Esophagus muscularis mucosa (tissue), 4 donors: ENCODE measurements around the gene MRPL21. TPM values are rescaled to one million over a fixed set of nuclear protein-coding genes. Genes with fewer than 3 reads are reported as not detected.

Experiments
- DNase-seq: peaks from one replicate; pipeline ENCODE4 v3.0.0-alpha.2; 2017; ENCODE audit errors: extremely low spot score
- H3K27ac ChIP-seq, 4 donors: fragments of 200-600 bp; sonication (generic); replicated peaks in 1 of 4; 1 replicate in 3 of 4; 2 replicates in 1 of 4; pipeline ENCODE4 v1.5.1; 2016 to 2019; ENCODE audit warnings: mild to moderate bottlenecking in 1 of 4
- H3K27me3 ChIP-seq, 4 donors: fragments of 200-600 bp; sonication (generic); one replicate each; pipeline versions ENCODE4 v1.5.1 to v1.6.0; 2016 to 2019
- H3K36me3 ChIP-seq, 4 donors: fragments of 200-600 bp; sonication (generic); one replicate each; pipeline ENCODE4 v1.5.1; 2016 to 2019
- H3K4me1 ChIP-seq, 4 donors: fragments of 200-600 bp; sonication (generic); one replicate each; pipeline ENCODE4 v1.5.1; 2016 to 2019
- H3K4me3 ChIP-seq, 4 donors: fragments of 200-600 bp; sonication (generic); 1 replicate in 2 of 4; 2 replicates in 2 of 4; pipeline ENCODE4 v1.5.1; 2016 to 2019; ENCODE audit warnings: mild to moderate bottlenecking in 4 of 4, moderate library complexity in 1 of 4
- H3K9me3 ChIP-seq, 4 donors: fragments of 200-600 bp; sonication (generic); 1 replicate in 3 of 4; 2 replicates in 1 of 4; pipeline ENCODE4 v1.5.1; 2016 to 2019
- CTCF ChIP-seq, 3 experiments: fragments of 200-600 bp in 2 of 3; fragments of 450-650 bp in 1 of 3; sonication (generic) in 2 of 3; IDR thresholded peaks; one replicate each; pipeline ENCODE4 v1.5.1; 2017 to 2019; ENCODE audit warnings: antibody characterized with exemption in 3 of 3, mild to moderate bottlenecking in 2 of 3, moderate library complexity in 1 of 3
- EP300 ChIP-seq: sonication (generic); formaldehyde crosslinking; IDR thresholded peaks from one replicate; pipeline ENCODE4 v1.6.1; 2017; ENCODE audit warnings: antibody characterized with exemption
- POLR2A ChIP-seq: fragments of 450-650 bp; IDR thresholded peaks from one replicate; pipeline ENCODE4 v1.6.1; 2017; ENCODE audit warnings: antibody characterized with exemption, moderate library complexity, mild to moderate bottlenecking, low read depth
- POLR2AphosphoS5 ChIP-seq, 2 donors: sonication (generic); formaldehyde crosslinking; IDR thresholded peaks; one replicate each; pipeline ENCODE4 v1.6.1; 2017; ENCODE audit warnings: antibody characterized with exemption in 2 of 2
- WGBS: methylation state at CpG from one replicate; pipeline ENCODE4 v1.1.5; 2018; 5-methylcytosine and 5-hydroxymethylcytosine counted together
- intact Hi-C: fragments of 100-400 bp; cut with DNase I; formaldehyde crosslinking; loops from one replicate; pipeline ENCODE4 v1.15.1; 2023
- total RNA-seq, 4 donors: library from RNA; depleted of rRNA; stranded (reverse); fragments of >200 nt; gene quantifications; one replicate each; pipeline versions ENCODE4 v1.1.0 to v1.2.1, GENCODE V29; 2016

The MRPL21 gene
- total RNA-seq, 4 donors from 2014 or later, result 47.2 to 66.2 (median 51.2) TPM

- intact Hi-C loops, result no loop called here
- H3K36me3 ChIP-seq, result peaks cover 32 to 86% (median 79%) of the 10 kb centered on the region in 4 donors
- no peaks in the 10 kb centered on the region for H3K9me3 ChIP-seq
- no peak for DNase-seq
- peak overlapping the region; percentile 83 to 94 (median 93) for H3K27ac ChIP-seq
- TF ChIP-seq POLR2AphosphoS5 (IDR thresholded peaks at IDR 0.05) (no peak), CTCF (IDR thresholded peaks at IDR 0.05) (no peak), POLR2A (no peak)
- peaks cover 3 to 100% (median 93%) of the 10 kb centered on the region in 4 donors for H3K4me1 ChIP-seq
- 91% methylated on average over 29 of the region's 29 CpGs for WGBS
- no peaks in the 10 kb centered on the region for H3K27me3 ChIP-seq
- no peak overlapping the region for H3K4me3 ChIP-seq
These were observed 32.1 kb upstream of the MRPL21 start for GRCh38 chr11:68935516-68936357.

- intact Hi-C loops, result no loop called here
- peaks cover 32 to 87% (median 83%) of the 10 kb centered on the region in 4 donors for H3K36me3 ChIP-seq
- H3K4me1 ChIP-seq, result peaks cover 3 to 97% (median 92%) of the 10 kb centered on the region in 4 donors
- TF ChIP-seq EP300 (no peak), CTCF (IDR thresholded peaks at IDR 0.05) (no peak), POLR2AphosphoS5 (IDR thresholded peaks at IDR 0.05) (no peak), POLR2A (no peak)
- no peaks in the 10 kb centered on the region for H3K9me3 ChIP-seq
- no peaks in the 10 kb centered on the region for H3K27me3 ChIP-seq
- peak overlapping the region; percentile 83 to 94 (median 93) for H3K27ac ChIP-seq
- no peak for DNase-seq
- WGBS, result 93% methylated on average over 6 of the region's 15 CpGs
- H3K4me3 ChIP-seq, result no peak overlapping the region
These were observed 31.4 kb upstream of the MRPL21 start for GRCh38 chr11:68935066-68935465.

GRCh38 chr11:68934666-68935065 lies 31.0 kb upstream of the MRPL21 start:
- Histone ChIP-seq H3K9me3 (no peaks in the 10 kb centered on the region), H3K4me1 (peaks cover 3 to 96% (median 93%) of the 10 kb centered on the region in 4 donors), H3K27me3 (no peaks in the 10 kb centered on the region), H3K4me3 (no peak overlapping the region), H3K27ac (peak overlapping the region; percentile 83 to 94 (median 93)), H3K36me3 (peaks cover 36 to 87% (median 83%) of the 10 kb centered on the region in 4 donors)
- DNase-seq, result no peak
- TF ChIP-seq POLR2AphosphoS5 (IDR thresholded peaks at IDR 0.05), result peak; percentile 60 to 72
- TF ChIP-seq CTCF (IDR thresholded peaks at IDR 0.05), result no peak
- TF ChIP-seq EP300, result peak; percentile 45
- no peak for TF ChIP-seq POLR2A
- 92% methylated on average over 13 of the region's 13 CpGs for WGBS
- intact Hi-C loops, result no loop called here

- Histone ChIP-seq H3K36me3 (peaks cover 40 to 87% (median 83%) of the 10 kb centered on the region in 4 donors), H3K27ac (peak overlapping the region; percentile 83 to 94 (median 93)), H3K4me3 (no peak overlapping the region), H3K27me3 (no peaks in the 10 kb centered on the region), H3K9me3 (no peaks in the 10 kb centered on the region), H3K4me1 (peaks cover 3 to 96% (median 95%) of the 10 kb centered on the region in 4 donors)
- TF ChIP-seq EP300 (no peak), POLR2A (no peak), CTCF (IDR thresholded peaks at IDR 0.05) (no peak), POLR2AphosphoS5 (IDR thresholded peaks at IDR 0.05) (no peak)
- DNase-seq, result no peak
- intact Hi-C loops, result no loop called here
- WGBS, result 99% methylated on average over 9 of the region's 12 CpGs
These were observed 30.7 kb upstream of the MRPL21 start for GRCh38 chr11:68934321-68934645.
